Measurements from ENCODE around the gene CEP350. TPM values are rescaled to one million over a fixed set of nuclear protein-coding genes. Genes with fewer than 3 reads are reported as not detected.

CEP350 gene
- total and polyA plus RNA-seq, 2 donors (not counting 1 experiment from before 2014, with no cell fraction given), result 19.0 to 101 TPM

- H3K4me2 ChIP-seq (ENCODE audit: extremely low read depth, insufficient read depth, low read length), result no peak overlapping the region
- no peak overlapping the region for H3K9ac ChIP-seq (ENCODE audit: insufficient read depth, low read length)
- H3K79me2 ChIP-seq (ENCODE audit: control insufficient read depth, insufficient read depth, low read length), result no peaks in the 10 kb centered on the region
- no peaks in the 10 kb centered on the region for H4K20me1 ChIP-seq (ENCODE audit: control insufficient read depth, extremely low read depth, insufficient read depth, low read length)
- H3K9me3 ChIP-seq (ENCODE audit: control insufficient read depth, insufficient read depth, low read depth, low read length), result no peaks in the 10 kb centered on the region
- H3K27me3 ChIP-seq (ENCODE audit: control insufficient read depth, insufficient read depth, low read length), result no peaks in the 10 kb centered on the region
- DNase-seq (ENCODE audit: low read depth in 2 of 2), result peak in 1 of 2 donors; percentile 17
- TF ChIP-seq EZH2 (IDR thresholded peaks at IDR 0.05; ENCODE audit: low read length, missing control alignments) (no peak), CTCF (conservative IDR thresholded peaks at IDR 0.05 in 1 of 2, IDR thresholded peaks at IDR 0.05 in 1 of 2; ENCODE audit: low read depth in 1 of 2, low read length in 2 of 2) (no peak)
- no peak overlapping the region for H3K4me3 ChIP-seq (replicated peaks in 1 of 4; ENCODE audit: control extremely low read depth in 1 of 4, insufficient read depth in 1 of 4, low read depth in 3 of 4, low read length in 4 of 4)
- peaks cover 4% of the 10 kb centered on the region for H3K36me3 ChIP-seq (ENCODE audit: control insufficient read depth, insufficient read depth, low read length)
- no peak overlapping the region for H2AFZ ChIP-seq (ENCODE audit: low read length)
- H3K4me1 ChIP-seq (ENCODE audit: control insufficient read depth, extremely low read depth, insufficient read depth, low read length), result no peaks in the 10 kb centered on the region
- H3K27ac ChIP-seq (ENCODE audit: insufficient read depth, low read length), result no peak overlapping the region
Observed at GRCh38 chr1:179917601-179918429, 36.8 kb upstream of the CEP350 start.

DNA sequence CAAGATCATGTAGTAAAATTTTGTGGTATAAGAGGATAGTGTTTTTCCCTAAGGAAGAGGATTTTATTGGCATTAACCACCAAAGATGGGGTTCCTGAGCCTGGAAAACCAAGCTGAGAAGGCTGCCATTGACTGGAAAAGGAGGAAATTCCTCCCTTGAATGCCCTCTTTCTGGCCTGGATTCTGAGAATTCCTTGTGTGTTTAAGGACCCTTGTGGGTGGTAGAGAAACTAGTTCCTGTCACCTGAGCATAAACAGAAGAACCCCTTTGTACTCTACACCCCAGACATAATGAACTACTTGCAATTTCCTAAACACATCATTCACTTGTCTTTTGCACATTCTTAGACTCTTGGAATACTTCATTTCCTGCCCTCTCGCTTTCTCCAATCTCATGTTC lies 33.1 kb upstream of the CEP350 start:
- peak in 1 of 2 donors; percentile 26 for DNase-seq (ENCODE audit: low read depth in 2 of 2)
- no peaks in the 10 kb centered on the region for H3K9me3 ChIP-seq (ENCODE audit: control insufficient read depth, insufficient read depth, low read depth, low read length)
- H3K9ac ChIP-seq (ENCODE audit: insufficient read depth, low read length), result no peak overlapping the region
- no peaks in the 10 kb centered on the region for H3K27me3 ChIP-seq (ENCODE audit: control insufficient read depth, insufficient read depth, low read length)
- H4K20me1 ChIP-seq (ENCODE audit: control insufficient read depth, extremely low read depth, insufficient read depth, low read length), result no peaks in the 10 kb centered on the region
- peaks cover 4% of the 10 kb centered on the region for H3K36me3 ChIP-seq (ENCODE audit: control insufficient read depth, insufficient read depth, low read length)
- no peak overlapping the region for H3K27ac ChIP-seq (ENCODE audit: insufficient read depth, low read length)
- H3K4me3 ChIP-seq (replicated peaks in 1 of 4; ENCODE audit: control extremely low read depth in 1 of 4, insufficient read depth in 1 of 4, low read depth in 3 of 4, low read length in 4 of 4), result no peak overlapping the region
- no peak overlapping the region for H3K4me2 ChIP-seq (ENCODE audit: extremely low read depth, insufficient read depth, low read length)
- H3K79me2 ChIP-seq (ENCODE audit: control insufficient read depth, insufficient read depth, low read length), result no peaks in the 10 kb centered on the region
- peaks cover under 1% of the 10 kb centered on the region for H3K4me1 ChIP-seq (ENCODE audit: control insufficient read depth, extremely low read depth, insufficient read depth, low read length)
- no peak overlapping the region for H2AFZ ChIP-seq (ENCODE audit: low read length)
- TF ChIP-seq EZH2 (IDR thresholded peaks at IDR 0.05; ENCODE audit: low read length, missing control alignments), result no peak
- no peak for TF ChIP-seq CTCF (conservative IDR thresholded peaks at IDR 0.05 in 1 of 2, IDR thresholded peaks at IDR 0.05 in 1 of 2; ENCODE audit: low read depth in 1 of 2, low read length in 2 of 2)

DNA sequence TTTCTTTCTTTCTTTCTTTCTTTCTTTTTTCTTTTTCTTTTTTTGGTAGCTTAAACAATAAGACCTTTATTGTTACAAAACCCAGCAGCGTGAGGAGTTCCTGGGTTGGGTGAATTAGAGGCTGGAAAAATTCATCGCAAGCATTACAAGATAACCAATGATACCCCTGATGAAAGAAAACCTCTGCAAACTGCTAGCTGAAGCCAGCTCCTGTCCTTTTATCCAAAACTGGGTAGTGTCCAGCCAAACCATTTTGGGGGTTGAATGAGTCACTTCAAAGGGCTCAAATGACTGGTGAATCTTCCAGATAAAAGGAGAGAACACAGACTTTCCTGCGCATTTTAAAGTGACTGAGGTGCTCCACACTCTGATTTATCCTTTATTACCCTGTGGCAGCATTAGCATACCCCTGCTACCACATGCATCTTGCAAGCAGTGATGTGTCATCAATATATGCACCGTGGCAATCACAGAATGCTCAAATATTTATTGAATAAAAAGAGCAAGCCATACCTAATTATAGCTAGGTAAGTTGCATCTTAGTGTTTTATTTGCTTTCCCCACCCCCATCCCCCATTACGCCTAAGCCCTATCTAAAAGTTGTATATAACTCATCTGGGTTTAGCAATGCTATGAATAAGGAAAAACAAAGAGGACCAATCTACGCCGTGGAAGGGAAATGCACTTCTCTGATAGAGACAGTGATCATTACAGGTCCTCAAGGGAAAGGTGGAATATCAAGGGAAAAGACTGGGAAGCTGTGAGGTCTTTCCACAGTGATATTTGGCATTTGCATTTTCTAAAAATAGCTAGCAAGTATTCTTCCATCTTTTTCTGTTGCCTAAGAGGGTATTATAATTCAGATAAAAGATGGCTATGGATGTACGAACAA lies 32.4 kb upstream of the CEP350 start:
- H3K9ac ChIP-seq (ENCODE audit: insufficient read depth, low read length), result no peak overlapping the region
- H3K36me3 ChIP-seq (ENCODE audit: control insufficient read depth, insufficient read depth, low read length), result peaks cover 4% of the 10 kb centered on the region
- no peaks in the 10 kb centered on the region for H3K79me2 ChIP-seq (ENCODE audit: control insufficient read depth, insufficient read depth, low read length)
- no peak overlapping the region for H3K27ac ChIP-seq (ENCODE audit: insufficient read depth, low read length)
- peak in 1 of 2 donors; percentile 42 for DNase-seq (ENCODE audit: low read depth in 2 of 2)
- no peaks in the 10 kb centered on the region for H4K20me1 ChIP-seq (ENCODE audit: control insufficient read depth, extremely low read depth, insufficient read depth, low read length)
- H2AFZ ChIP-seq (ENCODE audit: low read length), result no peak overlapping the region
- no peak for TF ChIP-seq EZH2 (IDR thresholded peaks at IDR 0.05; ENCODE audit: low read length, missing control alignments)
- TF ChIP-seq CTCF (conservative IDR thresholded peaks at IDR 0.05 in 1 of 2, IDR thresholded peaks at IDR 0.05 in 1 of 2; ENCODE audit: low read depth in 1 of 2, low read length in 2 of 2), result no peak
- H3K4me1 ChIP-seq (ENCODE audit: control insufficient read depth, extremely low read depth, insufficient read depth, low read length), result peaks cover 5% of the 10 kb centered on the region
- H3K9me3 ChIP-seq (ENCODE audit: control insufficient read depth, insufficient read depth, low read depth, low read length), result no peaks in the 10 kb centered on the region
- no peak overlapping the region for H3K4me2 ChIP-seq (ENCODE audit: extremely low read depth, insufficient read depth, low read length)
- no peak overlapping the region for H3K4me3 ChIP-seq (replicated peaks in 1 of 4; ENCODE audit: control extremely low read depth in 1 of 4, insufficient read depth in 1 of 4, low read depth in 3 of 4, low read length in 4 of 4)
- H3K27me3 ChIP-seq (ENCODE audit: control insufficient read depth, insufficient read depth, low read length), result no peaks in the 10 kb centered on the region
